Measurements from ENCODE around the gene CARMIL1. TPM values are rescaled to one million over a fixed set of nuclear protein-coding genes. Genes with fewer than 3 reads are reported as not detected.

Gene CARMIL1
- total RNA-seq, 4 donors from 2014 or later = 11.8 to 23.2 (median 17.1) TPM

DNA sequence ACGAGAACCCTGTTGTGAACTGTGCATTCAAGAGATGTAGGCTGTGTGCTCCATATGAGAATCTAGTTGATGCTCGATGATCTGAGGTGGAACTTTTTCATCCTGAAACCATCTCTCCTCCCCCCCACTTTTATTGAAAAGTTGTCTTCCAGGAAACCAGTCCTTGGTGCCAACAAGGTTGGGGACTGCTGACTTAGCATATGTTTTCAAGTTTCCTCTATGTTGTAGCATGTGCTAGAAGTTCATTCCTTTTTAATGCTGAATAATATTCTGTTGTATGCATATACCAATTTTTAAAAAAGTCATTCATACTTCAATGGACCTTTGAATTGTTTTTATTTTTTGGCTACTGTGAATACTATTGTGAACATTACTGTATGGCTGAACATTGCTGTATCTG is 27.2 kb downstream of the CARMIL1 start:
- no peak for DNase-seq
- Histone ChIP-seq H3K9me3 (no peaks in the 10 kb centered on the region), H3K27ac (no peak overlapping the region), H3K4me3 (no peak overlapping the region), H3K36me3 (no peaks in the 10 kb centered on the region), H3K4me1 (peaks cover 0 to under 1% of the 10 kb centered on the region in 2 donors), H3K27me3 (no peaks in the 10 kb centered on the region)
- intact Hi-C loops (cut with DNase I; ENCODE audit: low total_unique reads) = no loop called here
- no peak for TF ChIP-seq POLR2A (IDR thresholded peaks at IDR 0.05)
- TF ChIP-seq, protein P1, sequence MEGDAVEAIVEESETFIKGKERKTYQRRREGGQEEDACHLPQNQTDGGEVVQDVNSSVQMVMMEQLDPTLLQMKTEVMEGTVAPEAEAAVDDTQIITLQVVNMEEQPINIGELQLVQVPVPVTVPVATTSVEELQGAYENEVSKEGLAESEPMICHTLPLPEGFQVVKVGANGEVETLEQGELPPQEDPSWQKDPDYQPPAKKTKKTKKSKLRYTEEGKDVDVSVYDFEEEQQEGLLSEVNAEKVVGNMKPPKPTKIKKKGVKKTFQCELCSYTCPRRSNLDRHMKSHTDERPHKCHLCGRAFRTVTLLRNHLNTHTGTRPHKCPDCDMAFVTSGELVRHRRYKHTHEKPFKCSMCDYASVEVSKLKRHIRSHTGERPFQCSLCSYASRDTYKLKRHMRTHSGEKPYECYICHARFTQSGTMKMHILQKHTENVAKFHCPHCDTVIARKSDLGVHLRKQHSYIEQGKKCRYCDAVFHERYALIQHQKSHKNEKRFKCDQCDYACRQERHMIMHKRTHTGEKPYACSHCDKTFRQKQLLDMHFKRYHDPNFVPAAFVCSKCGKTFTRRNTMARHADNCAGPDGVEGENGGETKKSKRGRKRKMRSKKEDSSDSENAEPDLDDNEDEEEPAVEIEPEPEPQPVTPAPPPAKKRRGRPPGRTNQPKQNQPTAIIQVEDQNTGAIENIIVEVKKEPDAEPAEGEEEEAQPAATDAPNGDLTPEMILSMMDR (IDR thresholded peaks at IDR 0.05) = no peak

DNA sequence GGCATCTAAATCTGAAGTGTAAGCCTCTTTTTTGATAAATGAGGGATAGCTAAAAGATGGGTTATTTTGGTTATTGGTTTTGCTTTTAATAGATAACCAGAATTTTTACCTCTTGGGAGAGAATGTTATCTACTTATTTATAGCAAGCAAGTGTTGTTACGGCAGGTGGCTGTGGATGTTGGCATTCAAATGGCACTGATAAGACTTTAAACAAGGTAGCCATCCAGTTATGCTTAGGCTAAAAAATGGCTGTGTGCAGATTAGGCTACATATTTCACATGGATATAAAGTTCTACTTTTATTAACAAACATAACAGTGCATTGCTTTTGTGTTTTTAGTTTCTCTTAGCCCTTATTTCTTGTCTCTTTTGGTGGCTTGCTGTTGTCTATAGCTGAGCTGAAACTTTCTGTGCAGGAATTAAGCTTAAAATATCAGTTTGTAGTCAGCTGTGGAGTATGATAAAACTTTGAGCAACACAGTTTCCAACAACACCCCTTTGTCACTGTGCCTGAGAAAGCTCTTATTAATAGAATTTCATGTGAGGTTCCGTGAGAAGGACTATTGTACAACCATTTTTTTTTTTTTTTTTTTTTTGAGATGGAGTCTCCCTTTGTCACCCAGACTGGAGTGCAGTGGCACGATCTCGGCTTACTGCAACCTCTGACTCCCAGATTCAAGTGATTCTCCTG is 28.8 kb downstream of the CARMIL1 start:
- Histone ChIP-seq H3K4me3 (no peak overlapping the region), H3K36me3 (no peaks in the 10 kb centered on the region), H3K27ac (no peak overlapping the region), H3K4me1 (peaks cover 0 to 9% of the 10 kb centered on the region in 2 donors), H3K27me3 (no peaks in the 10 kb centered on the region), H3K9me3 (no peaks in the 10 kb centered on the region)
- intact Hi-C loops (cut with DNase I; ENCODE audit: low total_unique reads) = no loop called here
- TF ChIP-seq, protein P1 (IDR thresholded peaks at IDR 0.05) = no peak
- TF ChIP-seq POLR2A (IDR thresholded peaks at IDR 0.05) = no peak
- DNase-seq = no peak

DNA sequence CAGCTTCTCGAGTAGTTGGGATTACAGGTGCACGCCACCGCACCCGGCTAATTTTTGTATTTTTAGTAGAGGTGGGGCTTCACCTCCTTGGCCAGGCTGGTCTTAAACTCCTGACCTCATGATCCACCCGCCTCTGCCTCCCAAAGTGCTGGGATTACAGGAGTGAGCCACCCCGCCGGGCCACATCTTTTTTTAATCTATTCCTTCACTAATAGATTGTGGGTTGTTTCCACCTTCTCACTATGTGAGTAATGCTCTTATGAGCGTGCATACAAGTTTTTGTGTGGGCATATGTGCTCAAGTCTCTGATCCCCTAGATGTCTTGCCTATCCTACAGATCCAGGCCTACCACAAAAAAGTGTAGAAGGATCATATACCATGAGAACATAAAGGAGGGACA is 30.7 kb downstream of the CARMIL1 start:
- Histone ChIP-seq H3K36me3 (no peaks in the 10 kb centered on the region), H3K9me3 (no peaks in the 10 kb centered on the region), H3K27me3 (no peaks in the 10 kb centered on the region), H3K27ac (no peak overlapping the region), H3K4me1 (peaks cover 0 to 9% of the 10 kb centered on the region in 2 donors), H3K4me3 (no peak overlapping the region)
- TF ChIP-seq, protein P1 (IDR thresholded peaks at IDR 0.05) = no peak
- TF ChIP-seq POLR2A (IDR thresholded peaks at IDR 0.05) = no peak
- intact Hi-C loops (cut with DNase I; ENCODE audit: low total_unique reads) = no loop called here
- no peak for DNase-seq

DNA sequence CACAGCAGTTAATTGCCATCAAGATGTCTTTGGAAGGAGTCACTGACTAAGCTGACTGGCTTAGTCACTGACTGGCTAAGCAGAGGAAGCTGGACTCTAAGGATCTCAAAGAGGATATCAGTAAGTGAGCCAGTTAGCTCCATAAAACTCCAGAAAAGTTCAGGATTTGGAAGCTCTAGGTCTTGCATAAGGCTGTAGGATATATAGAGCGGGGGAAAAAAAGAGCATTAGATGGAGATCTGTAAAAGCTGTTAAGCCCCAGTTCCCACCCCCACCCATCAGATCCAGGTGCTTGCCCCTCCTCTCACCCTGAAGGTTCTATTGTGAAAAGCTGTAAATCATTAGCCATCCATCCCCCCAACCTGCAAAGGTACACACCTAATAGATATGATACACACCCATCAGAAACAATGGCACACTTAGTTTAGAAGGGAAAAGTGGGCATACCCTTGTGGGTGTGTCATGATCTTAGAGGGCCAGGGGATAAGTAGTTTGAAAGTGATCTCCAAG is 32.2 kb downstream of the CARMIL1 start:
- no peaks in the 10 kb centered on the region for H3K9me3 ChIP-seq
- peaks cover 0 to 9% of the 10 kb centered on the region in 2 donors for H3K4me1 ChIP-seq
- no peaks in the 10 kb centered on the region for H3K27me3 ChIP-seq
- no peak overlapping the region for H3K4me3 ChIP-seq
- peak overlapping the region; percentile 54 to 72 for H3K27ac ChIP-seq
- no peak for DNase-seq
- no peaks in the 10 kb centered on the region for H3K36me3 ChIP-seq
- intact Hi-C loops (cut with DNase I; ENCODE audit: low total_unique reads) = no loop called here
- TF ChIP-seq, protein P1 (IDR thresholded peaks at IDR 0.05) = no peak
- TF ChIP-seq POLR2A (IDR thresholded peaks at IDR 0.05) = no peak

DNA sequence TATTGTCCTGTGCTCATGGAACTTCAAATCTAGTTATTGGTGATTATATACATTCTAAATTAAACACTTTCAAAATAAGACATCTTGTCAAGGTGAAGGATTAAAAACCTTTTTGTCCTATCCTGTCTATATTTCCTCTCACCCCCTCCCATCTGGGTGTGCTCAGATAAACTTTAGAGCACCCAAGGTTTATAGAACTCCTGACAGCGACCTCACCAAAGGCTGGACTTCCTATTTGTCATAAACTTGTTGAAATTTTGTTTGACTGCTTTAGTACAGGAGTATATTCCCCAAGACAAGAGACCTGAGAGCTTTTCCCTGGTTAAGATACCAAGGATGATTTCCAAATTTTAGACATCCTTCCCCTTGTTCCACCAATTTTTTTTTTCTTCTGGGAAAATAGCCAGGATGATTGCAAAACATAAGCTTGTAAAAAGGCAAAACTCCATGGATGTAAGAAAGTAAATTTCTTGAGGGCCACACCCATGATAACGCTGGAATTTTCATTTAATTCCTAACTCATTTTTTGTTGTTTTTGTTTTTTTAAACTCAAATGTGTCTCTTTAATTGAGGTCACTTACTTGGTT is 33.0 kb downstream of the CARMIL1 start:
- Histone ChIP-seq H3K4me3 (no peak overlapping the region), H3K4me1 (peaks cover 0 to 9% of the 10 kb centered on the region in 2 donors)
- DNase-seq = no peak

More for the DNA sequence above, 33.0 kb downstream of the CARMIL1 start:
- peak overlapping the region; percentile 54 to 72 for H3K27ac ChIP-seq
- H3K9me3 ChIP-seq = no peaks in the 10 kb centered on the region
- TF ChIP-seq POLR2A (IDR thresholded peaks at IDR 0.05) = no peak
- TF ChIP-seq, protein P1 (IDR thresholded peaks at IDR 0.05) = no peak
- no peaks in the 10 kb centered on the region for H3K27me3 ChIP-seq
- H3K36me3 ChIP-seq = no peaks in the 10 kb centered on the region
- intact Hi-C loops (cut with DNase I; ENCODE audit: low total_unique reads) = no loop called here
